ENCODE measurements around the gene ROS1.

The ROS1 gene

DNA sequence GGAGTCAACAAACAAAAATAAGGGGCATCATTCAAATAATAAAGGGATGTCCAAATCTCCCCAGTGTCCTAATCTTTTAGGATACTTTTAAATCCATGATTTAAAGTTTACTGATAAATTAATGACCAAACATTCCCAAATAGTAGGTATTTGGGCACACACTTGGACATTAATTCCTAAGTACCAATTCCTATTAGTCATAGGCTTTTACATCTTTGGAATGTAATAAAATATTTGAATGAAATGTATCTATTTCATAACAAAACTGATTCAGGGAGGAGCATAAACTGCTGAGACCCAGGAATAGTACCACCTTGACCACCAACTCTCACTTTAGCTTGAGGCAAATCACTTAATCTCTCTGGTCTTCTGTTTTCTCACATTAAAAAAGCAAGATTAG lies 116.1 kb downstream of the ROS1 start:
- Histone ChIP-seq H3K4me3 (ENCODE audit: insufficient read length, low read depth) (no peak overlapping the region), H3K9me3 (ENCODE audit: insufficient read depth, low read length) (no peaks in the 10 kb centered on the region), H3K27me3 (ENCODE audit: insufficient read depth, insufficient read length) (no peaks in the 10 kb centered on the region), H3K9ac (ENCODE audit: insufficient read length, low read depth) (no peak overlapping the region), H3K36me3 (ENCODE audit: insufficient read depth, insufficient read length, low read length) (no peaks in the 10 kb centered on the region), H3K4me1 (ENCODE audit: insufficient read depth, insufficient read length) (no peaks in the 10 kb centered on the region)
- DNase-seq (ENCODE audit: low read depth, low spot score): no peak
- TF ChIP-seq ZNF274 (IDR thresholded peaks at IDR 0.05; ENCODE audit: low read depth, low read length): no peak
- no peak for TF ChIP-seq YY1 (IDR thresholded peaks at IDR 0.05; ENCODE audit: insufficient read depth, insufficient read length)
- TF ChIP-seq SUZ12 (IDR thresholded peaks at IDR 0.05; ENCODE audit: extremely low read depth, insufficient read depth, insufficient read length): no peak

DNA sequence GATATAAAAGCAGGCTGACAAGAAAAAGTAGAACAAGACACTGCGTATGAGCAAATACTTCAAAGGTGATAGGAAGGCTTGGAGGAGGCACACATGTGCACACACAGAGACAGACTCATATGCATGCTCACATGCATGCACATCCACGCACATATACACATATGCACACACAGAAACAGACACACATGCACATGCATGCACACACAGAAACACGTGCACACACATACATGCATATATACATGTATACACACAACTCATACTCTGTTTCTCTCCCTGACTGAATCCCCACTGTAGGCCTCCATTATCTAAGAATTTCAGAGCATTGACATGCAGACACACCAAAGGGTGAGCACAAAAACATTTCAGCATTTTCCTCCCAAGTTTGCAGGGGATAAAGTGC lies 116.7 kb downstream of the ROS1 start:
- DNase-seq (ENCODE audit: low read depth, low spot score): no peak
- H3K27me3 ChIP-seq (ENCODE audit: insufficient read depth, insufficient read length): no peaks in the 10 kb centered on the region
- H3K9me3 ChIP-seq (ENCODE audit: insufficient read depth, low read length): no peaks in the 10 kb centered on the region
- H3K9ac ChIP-seq (ENCODE audit: insufficient read length, low read depth): no peak overlapping the region
- H3K4me1 ChIP-seq (ENCODE audit: insufficient read depth, insufficient read length): no peaks in the 10 kb centered on the region
- no peak for TF ChIP-seq YY1 (IDR thresholded peaks at IDR 0.05; ENCODE audit: insufficient read depth, insufficient read length)
- no peak for TF ChIP-seq ZNF274 (IDR thresholded peaks at IDR 0.05; ENCODE audit: low read depth, low read length)
- TF ChIP-seq SUZ12 (IDR thresholded peaks at IDR 0.05; ENCODE audit: extremely low read depth, insufficient read depth, insufficient read length): no peak
- H3K4me3 ChIP-seq (ENCODE audit: insufficient read length, low read depth): no peak overlapping the region
- H3K36me3 ChIP-seq (ENCODE audit: insufficient read depth, insufficient read length, low read length): no peaks in the 10 kb centered on the region

DNA sequence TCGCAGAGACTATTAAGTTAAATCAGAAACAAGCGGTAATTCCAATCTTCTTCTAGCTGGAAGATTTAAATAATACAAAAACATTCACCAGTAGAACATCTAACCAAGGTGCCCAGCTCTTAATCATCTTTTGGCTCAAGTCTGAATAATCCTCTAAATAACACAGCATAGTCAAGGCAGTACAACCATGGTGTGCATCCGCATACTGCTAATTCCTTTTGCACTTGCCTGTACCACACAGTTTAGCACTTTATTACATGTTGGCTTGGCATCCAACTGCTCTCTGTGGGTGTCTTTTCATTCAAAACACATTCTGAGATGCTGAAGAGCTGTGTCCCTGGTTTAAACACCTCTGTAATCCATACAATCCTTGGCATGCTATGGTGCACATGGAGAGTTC lies 118.1 kb downstream of the ROS1 start:
- Histone ChIP-seq H3K9me3 (ENCODE audit: insufficient read depth, low read length) (no peaks in the 10 kb centered on the region), H3K36me3 (ENCODE audit: insufficient read depth, insufficient read length, low read length) (no peaks in the 10 kb centered on the region), H3K4me3 (ENCODE audit: insufficient read length, low read depth) (no peak overlapping the region), H3K9ac (ENCODE audit: insufficient read length, low read depth) (no peak overlapping the region), H3K27me3 (ENCODE audit: insufficient read depth, insufficient read length) (no peaks in the 10 kb centered on the region), H3K4me1 (ENCODE audit: insufficient read depth, insufficient read length) (no peaks in the 10 kb centered on the region)
- TF ChIP-seq ZNF274 (IDR thresholded peaks at IDR 0.05; ENCODE audit: low read depth, low read length) (no peak), SUZ12 (IDR thresholded peaks at IDR 0.05; ENCODE audit: extremely low read depth, insufficient read depth, insufficient read length) (no peak), YY1 (IDR thresholded peaks at IDR 0.05; ENCODE audit: insufficient read depth, insufficient read length) (no peak)
- DNase-seq (ENCODE audit: low read depth, low spot score): no peak

DNA sequence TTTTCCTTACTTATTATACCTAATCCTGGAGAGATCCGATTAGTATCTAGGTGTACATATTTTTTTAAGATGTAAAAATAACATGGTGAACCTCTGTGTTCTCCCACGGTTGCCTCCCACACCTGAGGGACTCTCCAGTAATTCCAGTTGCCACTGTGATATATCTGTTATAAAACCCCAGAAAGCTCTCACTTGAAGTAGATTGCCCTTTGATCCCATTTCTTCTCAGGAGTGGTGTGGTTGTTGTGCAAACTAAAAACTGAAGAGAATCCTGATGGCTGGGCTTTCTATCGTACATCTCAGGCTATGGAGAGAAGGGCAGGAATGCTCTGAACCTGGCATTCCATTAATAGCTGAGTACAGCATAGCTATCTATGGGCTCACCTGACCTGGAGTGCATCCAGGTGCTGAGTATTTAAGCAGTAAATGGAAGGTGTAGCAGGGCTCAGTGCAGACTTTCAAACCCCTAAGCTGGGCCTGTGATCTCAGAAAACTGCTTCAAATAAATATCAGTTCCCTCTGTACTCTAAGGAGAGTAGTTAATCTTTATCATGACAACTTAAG lies 119.4 kb downstream of the ROS1 start:
- Histone ChIP-seq H3K4me1 (ENCODE audit: insufficient read depth, insufficient read length) (no peaks in the 10 kb centered on the region), H3K4me3 (ENCODE audit: insufficient read length, low read depth) (no peak overlapping the region), H3K9ac (ENCODE audit: insufficient read length, low read depth) (no peak overlapping the region), H3K36me3 (ENCODE audit: insufficient read depth, insufficient read length, low read length) (no peaks in the 10 kb centered on the region), H3K9me3 (ENCODE audit: insufficient read depth, low read length) (no peaks in the 10 kb centered on the region), H3K27me3 (ENCODE audit: insufficient read depth, insufficient read length) (no peaks in the 10 kb centered on the region)
- TF ChIP-seq YY1 (IDR thresholded peaks at IDR 0.05; ENCODE audit: insufficient read depth, insufficient read length): no peak
- TF ChIP-seq SUZ12 (IDR thresholded peaks at IDR 0.05; ENCODE audit: extremely low read depth, insufficient read depth, insufficient read length): no peak
- TF ChIP-seq ZNF274 (IDR thresholded peaks at IDR 0.05; ENCODE audit: low read depth, low read length): no peak
- DNase-seq (ENCODE audit: low read depth, low spot score): no peak

DNA sequence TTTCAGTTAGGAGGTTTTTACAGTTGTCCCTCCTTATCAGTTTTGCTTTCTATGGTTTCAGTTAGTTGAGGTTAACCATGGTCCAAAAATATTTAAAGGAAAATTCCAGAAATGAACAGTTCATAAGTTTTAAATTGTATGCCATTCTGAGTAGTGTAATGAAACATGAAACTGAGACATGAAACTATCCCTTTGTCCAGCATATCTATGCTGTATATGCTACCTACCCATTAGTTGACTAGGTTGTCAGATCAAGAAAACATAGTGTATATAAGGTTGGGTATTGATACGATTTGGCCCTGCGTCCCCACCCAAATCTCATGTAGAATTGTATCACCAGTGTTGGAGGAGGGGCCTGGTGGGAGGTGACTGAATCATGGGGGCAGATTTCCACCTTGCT lies 121.3 kb downstream of the ROS1 start:
- Histone ChIP-seq H3K9me3 (ENCODE audit: insufficient read depth, low read length) (no peaks in the 10 kb centered on the region), H3K27me3 (ENCODE audit: insufficient read depth, insufficient read length) (no peaks in the 10 kb centered on the region), H3K4me1 (ENCODE audit: insufficient read depth, insufficient read length) (no peaks in the 10 kb centered on the region), H3K4me3 (ENCODE audit: insufficient read length, low read depth) (no peak overlapping the region), H3K36me3 (ENCODE audit: insufficient read depth, insufficient read length, low read length) (no peaks in the 10 kb centered on the region), H3K9ac (ENCODE audit: insufficient read length, low read depth) (no peak overlapping the region)
- no peak for DNase-seq (ENCODE audit: low read depth, low spot score)
- TF ChIP-seq YY1 (IDR thresholded peaks at IDR 0.05; ENCODE audit: insufficient read depth, insufficient read length) (no peak), SUZ12 (IDR thresholded peaks at IDR 0.05; ENCODE audit: extremely low read depth, insufficient read depth, insufficient read length) (no peak), ZNF274 (IDR thresholded peaks at IDR 0.05; ENCODE audit: low read depth, low read length) (no peak)

DNA sequence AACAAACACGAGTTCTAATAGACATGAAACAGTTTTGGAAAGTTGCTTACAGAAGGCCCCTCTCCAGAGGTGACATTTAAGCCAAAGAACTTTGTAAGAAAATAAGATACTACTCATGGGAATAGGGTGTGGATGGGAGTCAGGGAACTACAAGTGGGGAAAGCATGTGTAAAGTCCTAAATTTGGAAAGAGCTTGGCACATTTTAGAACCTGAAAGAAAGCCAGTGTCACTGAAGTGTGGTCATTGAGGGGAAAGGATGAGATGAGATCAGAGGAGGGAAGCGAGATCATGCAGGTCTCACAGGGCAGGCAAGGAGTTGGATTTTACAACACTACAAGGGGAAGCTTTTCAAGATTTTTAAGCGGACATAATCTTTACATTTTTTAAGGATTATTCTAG lies 122.4 kb downstream of the ROS1 start:
- H3K4me3 ChIP-seq (ENCODE audit: insufficient read length, low read depth): no peak overlapping the region
- no peaks in the 10 kb centered on the region for H3K9me3 ChIP-seq (ENCODE audit: insufficient read depth, low read length)
- no peaks in the 10 kb centered on the region for H3K36me3 ChIP-seq (ENCODE audit: insufficient read depth, insufficient read length, low read length)
- TF ChIP-seq SUZ12 (IDR thresholded peaks at IDR 0.05; ENCODE audit: extremely low read depth, insufficient read depth, insufficient read length) (no peak), ZNF274 (IDR thresholded peaks at IDR 0.05; ENCODE audit: low read depth, low read length) (no peak), YY1 (IDR thresholded peaks at IDR 0.05; ENCODE audit: insufficient read depth, insufficient read length) (no peak)
- no peak overlapping the region for H3K9ac ChIP-seq (ENCODE audit: insufficient read length, low read depth)
- no peaks in the 10 kb centered on the region for H3K4me1 ChIP-seq (ENCODE audit: insufficient read depth, insufficient read length)
- DNase-seq (ENCODE audit: low read depth, low spot score): no peak
- no peaks in the 10 kb centered on the region for H3K27me3 ChIP-seq (ENCODE audit: insufficient read depth, insufficient read length)

DNA sequence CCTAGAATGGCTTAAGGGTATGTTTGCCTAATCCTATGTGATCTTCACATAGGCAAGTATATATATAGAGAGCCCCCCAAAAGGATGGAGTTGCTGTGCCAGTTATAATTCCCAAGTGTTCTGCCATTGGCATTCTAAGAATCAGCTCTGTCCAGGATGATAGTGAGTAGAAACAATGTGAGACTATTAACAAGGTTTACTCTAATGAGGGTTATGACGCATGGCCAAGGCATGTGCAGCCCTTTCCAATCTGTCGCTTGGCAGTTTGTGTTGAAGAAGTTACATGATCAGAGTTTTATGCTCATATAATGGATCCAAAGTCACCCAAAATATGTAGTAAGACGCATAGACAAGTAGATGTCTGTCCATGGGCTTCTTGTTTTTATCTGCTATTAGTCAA lies 126.8 kb downstream of the ROS1 start:
- TF ChIP-seq YY1 (IDR thresholded peaks at IDR 0.05; ENCODE audit: insufficient read depth, insufficient read length): no peak
- TF ChIP-seq ZNF274 (IDR thresholded peaks at IDR 0.05; ENCODE audit: low read depth, low read length): no peak
- no peak for TF ChIP-seq SUZ12 (IDR thresholded peaks at IDR 0.05; ENCODE audit: extremely low read depth, insufficient read depth, insufficient read length)
- Histone ChIP-seq H3K4me1 (ENCODE audit: insufficient read depth, insufficient read length) (no peaks in the 10 kb centered on the region), H3K27me3 (ENCODE audit: insufficient read depth, insufficient read length) (no peaks in the 10 kb centered on the region), H3K4me3 (ENCODE audit: insufficient read length, low read depth) (no peak overlapping the region), H3K36me3 (ENCODE audit: insufficient read depth, insufficient read length, low read length) (no peaks in the 10 kb centered on the region), H3K9ac (ENCODE audit: insufficient read length, low read depth) (no peak overlapping the region), H3K9me3 (ENCODE audit: insufficient read depth, low read length) (no peaks in the 10 kb centered on the region)
- DNase-seq (ENCODE audit: low read depth, low spot score): no peak

Measured in NT2/D1 (cell line).